K562 treated with DMSO at 1 percent for 12 hours (cell line): ENCODE data around the gene CGREF1. TPM values are rescaled to one million over a fixed set of nuclear protein-coding genes. Genes with fewer than 3 reads are reported as not detected.

Experiments
- total RNA-seq: library from RNA; unstranded; fragments of 300-600 nt; gene quantifications from 2 replicates; pipeline ENCODE4 v1.2.3, GENCODE V29; 2022; ENCODE audit not compliant: insufficient read depth

CGREF1 gene
- not detected in 2 replicates for total RNA-seq

GRCh38 chr2:27118525-27119329 lies at the start of gene CGREF1:
Gene CGREF1, minus strand, starts transcription at chr2:27119128. Its CDS starts 14,762 bp downstream, at chr2:27104366.

GRCh38 chr2:27148801-27149439 lies 30.0 kb upstream of the CGREF1 start, which contains the start of gene TCF23:
Gene TCF23, plus strand, starts transcription at chr2:27149004. Its CDS starts 130 bp downstream, at chr2:27149134.

GRCh38 chr2:27139310-27139709 lies 20.4 kb upstream of the CGREF1 start, which contains the start of gene PRR30:
Gene PRR30, minus strand, starts transcription at chr2:27139410. Its CDS starts 1,081 bp downstream, at chr2:27138329.

GRCh38 chr2:27133905-27134780 lies 15.2 kb upstream of the CGREF1 start, which contains the start of gene PREB:
Gene PREB, minus strand, starts transcription at chr2:27134636. Its CDS starts 215 bp downstream, at chr2:27134421.

GRCh38 chr2:27123302-27124150 lies 4.6 kb upstream of the CGREF1 start, which contains the start of gene ABHD1:
Gene ABHD1, plus strand, starts transcription at chr2:27123815. Its CDS starts 134 bp downstream, at chr2:27123949.

GRCh38 chr2:27086724-27087593 lies 32.0 kb downstream of the CGREF1 start, which contains the start of gene KHK:
Gene KHK, plus strand, starts transcription at chr2:27086772. Its CDS starts 488 bp downstream, at chr2:27087260.

GRCh38 chr2:27078267-27079194 lies 40.4 kb downstream of the CGREF1 start, which contains the start of gene EMILIN1:
Gene EMILIN1, plus strand, starts transcription at chr2:27078615. Its CDS starts 451 bp downstream, at chr2:27079066.

GRCh38 chr2:27071277-27071989 lies 47.5 kb downstream of the CGREF1 start, which contains the start of gene OST4:
Gene OST4, minus strand, starts transcription at chr2:27071654.

GRCh38 chr2:27050996-27051901 lies 67.7 kb downstream of the CGREF1 start, which contains the start of gene AGBL5:
Gene AGBL5, plus strand, starts transcription at chr2:27051668. Its CDS starts 1,291 bp downstream, at chr2:27052959.

Other genes starting within 250 kb of the CGREF1 start
- gene MAPRE3, start 148.5 kb downstream of the CGREF1 start, total RNA-seq = 40.8 and 70.3 TPM in 2 replicates
- 64.5 and 121 TPM in 2 replicates for gene TMEM214, start 86.2 kb downstream of the CGREF1 start, total RNA-seq
- 24.2 and 44.5 TPM in 2 replicates for gene AGBL5, start 67.5 kb downstream of the CGREF1 start, total RNA-seq
- gene OST4, start 47.5 kb downstream of the CGREF1 start, total RNA-seq = 189 and 265 TPM in 2 replicates
- gene EMILIN1, start 40.5 kb downstream of the CGREF1 start, total RNA-seq = 1.4 and 2.9 TPM in 2 replicates
- 13.5 and 20.4 TPM in 2 replicates for gene KHK, start 32.4 kb downstream of the CGREF1 start, total RNA-seq
- not detected in 2 replicates for gene ABHD1, start 4.7 kb upstream of the CGREF1 start, total RNA-seq
- gene PREB, start 15.5 kb upstream of the CGREF1 start, total RNA-seq = 70.9 and 81.1 TPM in 2 replicates
- not detected in 2 replicates for gene PRR30, start 20.3 kb upstream of the CGREF1 start, total RNA-seq
- not detected in 2 replicates for gene TCF23, start 29.9 kb upstream of the CGREF1 start, total RNA-seq
- 90.6 and 94.9 TPM in 2 replicates for gene ATRAID, start 92.9 kb upstream of the CGREF1 start, total RNA-seq
- gene SLC5A6, start 93.1 kb upstream of the CGREF1 start, total RNA-seq = 16.8 and 39.2 TPM in 2 replicates
- gene CAD, start 98.2 kb upstream of the CGREF1 start, total RNA-seq = 24.7 and 44.2 TPM in 2 replicates
- 1.9 and 3.6 TPM in 2 replicates for gene SLC30A3, start 143.9 kb upstream of the CGREF1 start, total RNA-seq
- gene DNAJC5G, start 156.3 kb upstream of the CGREF1 start, total RNA-seq = not detected in 2 replicates
- not detected in 2 replicates for gene TRIM54, start 163.3 kb upstream of the CGREF1 start, total RNA-seq
- 10.6 and 12.6 TPM in 2 replicates for gene UCN, start 189.3 kb upstream of the CGREF1 start, total RNA-seq
- gene MPV17, start 204.0 kb upstream of the CGREF1 start, total RNA-seq = 51.4 and 75.4 TPM in 2 replicates
- 28.5 and 55.0 TPM in 2 replicates for gene GTF3C2, start 237.6 kb upstream of the CGREF1 start, total RNA-seq